Kidney tubule cell (primary cell): ENCODE data around the gene MDH1B.
A peak's percentile ranks its signal among the peaks of the same experiment; 100 is the strongest.

Experiments
- DNase-seq: peaks from one replicate; pipeline ENCODE4 v3.0.0-alpha.2; 2018; ENCODE audit warnings: low spot score

MDH1B gene

DNA sequence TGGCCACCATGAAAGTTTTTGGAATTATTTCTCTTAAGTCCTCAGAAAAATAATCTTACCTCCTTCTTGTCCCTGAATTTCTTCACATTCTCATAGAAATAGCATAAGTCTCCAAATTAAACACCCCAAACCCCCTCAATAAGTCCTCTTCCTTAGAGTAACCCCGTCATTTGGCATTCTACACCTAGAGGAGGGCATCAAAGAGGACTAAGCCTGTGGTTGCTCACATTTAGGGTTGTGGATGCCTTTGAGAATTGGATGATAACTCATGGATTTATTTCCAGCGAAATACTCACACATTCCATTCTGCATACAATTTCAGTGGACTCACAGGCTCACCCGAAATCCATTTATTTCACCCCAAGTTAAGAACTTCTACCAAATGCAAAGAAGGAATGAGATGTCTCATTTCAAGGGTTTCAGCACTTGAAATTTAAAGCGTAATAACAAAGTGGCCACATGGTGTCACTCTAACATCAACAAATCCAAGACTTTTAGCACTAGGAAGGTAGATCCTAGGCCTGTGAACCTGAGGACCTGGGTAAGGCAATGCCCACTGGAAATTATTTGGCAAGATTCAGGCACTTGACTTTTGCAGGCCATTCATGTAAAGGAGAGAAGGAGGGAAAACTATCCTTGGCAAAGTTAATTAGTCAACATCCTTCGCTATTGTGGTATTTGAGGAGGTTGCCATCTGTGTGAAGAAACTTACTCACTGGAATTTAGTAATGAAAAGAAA is 71.6 kb downstream of the MDH1B start:
- peak; percentile 70 for DNase-seq

DNA sequence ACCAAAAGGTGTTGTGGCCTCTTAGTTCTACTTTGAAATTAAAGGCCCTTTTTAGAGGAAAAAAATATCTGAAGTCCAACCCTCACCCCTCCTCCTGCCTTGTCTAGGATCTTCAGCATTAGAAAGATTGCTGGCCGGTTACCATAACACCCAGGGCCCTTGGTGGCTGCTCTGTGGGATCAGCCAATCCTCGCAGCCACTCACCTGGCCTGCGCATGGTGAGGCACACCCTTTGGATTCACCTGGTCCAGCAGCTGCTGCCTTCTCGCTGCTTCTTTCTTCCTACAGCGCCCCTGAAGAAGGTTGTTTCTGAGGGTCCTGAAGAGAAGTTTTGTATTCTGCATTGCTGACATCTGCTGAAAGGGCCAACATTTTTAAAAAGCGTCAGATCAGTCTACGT is 72.2 kb downstream of the MDH1B start:
- DNase-seq = no peak

DNA sequence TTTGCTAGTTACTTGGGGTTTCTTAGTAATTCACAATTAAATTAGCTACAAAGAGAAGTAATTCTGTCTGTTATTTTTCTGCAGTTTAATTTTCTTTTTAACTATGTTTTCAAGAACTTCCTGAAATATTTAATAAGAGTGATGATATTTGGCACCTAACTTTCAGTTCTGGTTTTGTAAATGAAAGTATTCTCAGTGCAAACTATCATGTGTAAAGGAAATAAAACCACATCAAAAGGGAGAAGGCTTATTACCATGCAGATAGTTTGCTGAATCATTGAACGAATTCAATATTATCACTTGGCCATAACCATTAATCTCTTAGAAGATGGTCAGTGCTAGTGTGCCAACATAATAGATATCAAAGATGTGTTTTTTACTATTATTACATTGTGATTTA is 76.1 kb downstream of the MDH1B start:
- DNase-seq = no peak

DNA sequence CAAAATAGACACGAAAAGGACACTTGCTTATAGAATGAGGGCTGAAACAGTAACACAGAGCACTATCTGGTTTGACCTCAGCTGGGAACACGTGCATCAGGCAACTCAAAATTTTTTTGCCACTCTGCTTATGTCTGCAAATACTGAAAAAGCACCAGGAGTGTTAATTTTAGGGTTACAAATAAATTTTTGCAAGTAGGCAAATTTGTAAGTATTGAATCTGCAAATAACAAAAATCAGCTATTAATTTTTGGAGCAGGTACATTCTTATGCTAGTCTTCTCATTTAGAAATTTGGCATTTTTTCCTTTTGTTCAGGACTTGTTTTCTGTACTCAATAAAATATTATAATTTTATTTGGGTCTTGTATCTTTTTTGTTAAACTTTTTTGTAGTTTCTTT is 76.7 kb downstream of the MDH1B start:
- no peak for DNase-seq
